Measurements from ENCODE around the gene MSRB1.

GRCh38 chr16:1991135-1991551 is 48.1 kb upstream of the MSRB1 start:
- TF ChIP-seq GATA2 (IDR thresholded peaks at IDR 0.05; ENCODE audit: low read depth, low read length) = no peak
- TF ChIP-seq GATA3 (IDR thresholded peaks at IDR 0.05; ENCODE audit: low read depth, low read length) = no peak

Data from SH-SY5Y (cell line).